OCI-LY3 (cell line): ENCODE data around the gene UBA6.
"Not testable (repeated sequence)": the region's sequence is repeated elsewhere in the genome, so short reads cannot be mapped to it uniquely, and the experiment has no call there.

Experiments used
- CTCF ChIP-seq: fragments of 200-600, 300-600 bp; sonication (generic); IDR thresholded peaks from 2 replicates; pipeline ENCODE4 v1.5.1; 2014; ENCODE audit warnings: antibody characterized with exemption, low read length, low read depth
- EZH2phosphoT487 ChIP-seq: fragments of 200-600 bp; shearing (Covaris generic); IDR thresholded peaks from 2 replicates; pipeline ENCODE4 v1.6.1; 2018; ENCODE audit warnings: antibody characterized with exemption, mixed run types, low read depth

DNA sequence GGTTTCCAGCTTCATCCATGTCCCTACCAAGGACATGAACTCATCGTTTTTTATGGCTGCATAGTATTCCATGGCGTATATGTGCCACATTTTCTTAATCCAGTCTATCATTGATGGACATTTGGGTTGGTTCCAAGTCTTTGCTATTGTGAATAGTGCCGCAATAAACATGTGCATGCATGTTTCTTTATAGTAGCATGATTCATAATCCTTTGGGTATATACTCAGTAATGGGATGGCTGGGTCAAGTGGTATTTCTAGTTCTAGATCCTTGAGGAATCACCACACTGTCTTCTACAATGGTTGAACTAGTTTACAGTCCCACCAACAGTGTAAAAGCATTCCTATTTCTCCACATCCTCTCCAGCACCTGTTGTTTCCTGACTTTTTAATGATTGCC, 29.6 kb upstream of the UBA6 start:
- TF ChIP-seq CTCF, EZH2phosphoT487: not testable (repeated sequence)
